Spleen (tissue), 11 donors: Measurements from ENCODE around the gene AFAP1. TPM values are rescaled to one million over a fixed set of nuclear protein-coding genes. Genes with fewer than 3 reads are reported as not detected.

Experiments
- DNase-seq: peaks from one replicate; pipeline ENCODE4 v3.0.0-alpha.2; 2020
- H3K27ac ChIP-seq, 8 donors: fragments of 200-600 bp; sonication (generic) in 7 of 8; 1 replicate in 4 of 8; 2 replicates in 4 of 8; pipeline versions ENCODE4 v1.5.0 to v1.8.0; 2016 to 2021; ENCODE audit warnings: inconsistent platforms in 4 of 8, mild to moderate bottlenecking in 4 of 8, moderate library complexity in 1 of 8
- H3K27me3 ChIP-seq, 7 donors: fragments of 200-600 bp; sonication (generic) in 6 of 7; replicated peaks in 1 of 7; 1 replicate in 4 of 7; 2 replicates in 3 of 7; pipeline versions ENCODE4 v1.5.0 to v1.8.0; 2016 to 2021; ENCODE audit warnings: inconsistent platforms in 3 of 7, mild to moderate bottlenecking in 1 of 7
- H3K36me3 ChIP-seq, 6 donors: fragments of 200-600 bp; sonication (generic) in 5 of 6; 1 replicate in 4 of 6; 2 replicates in 2 of 6; pipeline versions ENCODE4 v1.5.0 to v1.8.0; 2016 to 2021; ENCODE audit warnings: inconsistent platforms in 2 of 6
- H3K4me1 ChIP-seq, 6 donors: fragments of 200-600 bp; sonication (generic) in 5 of 6; 1 replicate in 3 of 6; 2 replicates in 3 of 6; pipeline versions ENCODE4 v1.5.0 to v1.8.0; 2016 to 2021; ENCODE audit warnings: inconsistent platforms in 3 of 6
- H3K4me3 ChIP-seq, 8 donors: fragments of 200-600 bp; sonication (generic) in 7 of 8; 1 replicate in 4 of 8; 2 replicates in 4 of 8; pipeline versions ENCODE4 v1.5.0 to v1.8.0; 2016 to 2021; ENCODE audit warnings: inconsistent platforms in 4 of 8, mild to moderate bottlenecking in 4 of 8, moderate library complexity in 2 of 8
- H3K9me3 ChIP-seq, 8 donors: fragments of 200-600 bp; sonication (generic) in 7 of 8; 1 replicate in 4 of 8; 2 replicates in 4 of 8; pipeline versions ENCODE4 v1.5.0 to v1.8.0; 2016 to 2021; ENCODE audit warnings: inconsistent platforms in 4 of 8
- CTCF ChIP-seq, 11 experiments: fragments of 200-600 bp in 7 of 11; fragments of 450-650 bp in 4 of 11; sonication (generic) in 4 of 11; IDR thresholded peaks in 8 of 11; conservative IDR thresholded peaks in 3 of 11; 1 replicate in 7 of 11; 2 replicates in 4 of 11; pipeline versions ENCODE4 v1.4.0 to v1.8.0; 2016 to 2021; ENCODE audit warnings: antibody characterized with exemption in 11 of 11, inconsistent platforms in 4 of 11, mild to moderate bottlenecking in 1 of 11
- POLR2A ChIP-seq, 3 donors: fragments of 450-650 bp; IDR thresholded peaks; one replicate each; pipeline ENCODE4 v1.5.1; 2017; ENCODE audit warnings: antibody characterized with exemption in 3 of 3, mild to moderate bottlenecking in 1 of 3
- POLR2AphosphoS5 ChIP-seq, 3 donors: sonication (generic); formaldehyde crosslinking; IDR thresholded peaks; one replicate each; pipeline ENCODE4 v1.5.1; 2017; ENCODE audit warnings: antibody characterized with exemption in 3 of 3
- WGBS, 5 donors: extraction: QIAGEN DNeasy Blood & Tissue Kit in 3 of 5; methylation state at CpG; one replicate each; pipeline versions ENCODE4 v1.1.5 to v1.1.7; 2013 to 2018; 5-methylcytosine and 5-hydroxymethylcytosine counted together
- intact Hi-C: fragments of 100-400 bp; cut with DNase I; formaldehyde crosslinking; loops from one replicate; pipeline ENCODE4 v1.15.0; 2023; ENCODE audit warnings: low total_unique reads
- polyA plus RNA-seq, 3 donors: library from polyadenylated mRNA; stranded (reverse); fragments of 200-250 nt; gene quantifications; one replicate each; pipeline ENCODE4 v1.2.1, GENCODE V29; 2013
- total RNA-seq, 7 donors: library from RNA; depleted of rRNA in 3 of 7; stranded (reverse); fragments of >200 nt in 3 of 7; fragmentation: NEBNext Ultra II Directional in 4 of 7; extraction: Animal tissue kit (Norgen Biotek cat#: 25700) in 4 of 7; gene quantifications; one replicate each; pipeline versions ENCODE4 v1.1.0 to v1.2.1, GENCODE V29; 2016 to 2021
- donor health status: healthy with polysubstance abuse.
- donor health status: DM: no; HTN: no; CAD: no; lungs with moderate emphysema.
- donor health status: DM: no; HTN: no; CAD: no.
- donor health status: Bipolar disorder and iron deficiency.
- donor health status: healthy.
- donor health status: DM: no; HTN: no; CAD: no.
- donor health status: DM: yes; HTN: yes; CAD: no.

AFAP1 gene
- total and polyA plus RNA-seq, 10 donors, result 1.6 to 29.2 (median 12.1) TPM

GRCh38 chr4:7753931-7754465 is 185.7 kb downstream of the AFAP1 start:
- TF ChIP-seq CTCF (IDR thresholded peaks at IDR 0.05 in 8 of 11, conservative IDR thresholded peaks at IDR 0.05 in 3 of 11) (no peak), POLR2A (IDR thresholded peaks at IDR 0.05) (no peak), POLR2AphosphoS5 (IDR thresholded peaks at IDR 0.05) (no peak)
- 74 to 87% (median 81%) methylated on average over 15 of the region's 15 CpGs for WGBS, 5 donors
- H3K36me3 ChIP-seq, result peaks cover 0 to 5% (median 0%) of the 10 kb centered on the region in 6 donors
- DNase-seq, result no peak
- H3K4me3 ChIP-seq, result no peak overlapping the region
- peaks cover 0 to 26% (median 17%) of the 10 kb centered on the region in 6 donors for H3K4me1 ChIP-seq
- intact Hi-C loops, result no loop called here
- no peaks in the 10 kb centered on the region for H3K27me3 ChIP-seq
- H3K9me3 ChIP-seq, result no peaks in the 10 kb centered on the region
- no peak overlapping the region for H3K27ac ChIP-seq

GRCh38 chr4:7753271-7753670 is 186.4 kb downstream of the AFAP1 start:
- Histone ChIP-seq H3K27ac (no peak overlapping the region), H3K4me3 (no peak overlapping the region), H3K9me3 (no peaks in the 10 kb centered on the region), H3K27me3 (no peaks in the 10 kb centered on the region), H3K4me1 (peaks cover 0 to 19% (median 13%) of the 10 kb centered on the region in 6 donors), H3K36me3 (peaks cover 0 to 5% (median 0%) of the 10 kb centered on the region in 6 donors)
- intact Hi-C loops, result no loop called here
- TF ChIP-seq CTCF (IDR thresholded peaks at IDR 0.05 in 8 of 11, conservative IDR thresholded peaks at IDR 0.05 in 3 of 11), result no peak
- no peak for TF ChIP-seq POLR2A (IDR thresholded peaks at IDR 0.05)
- no peak for TF ChIP-seq POLR2AphosphoS5 (IDR thresholded peaks at IDR 0.05)
- no peak for DNase-seq
- WGBS, 5 donors, result 70 to 87% (median 84%) methylated on average over 15 of the region's 15 CpGs

GRCh38 chr4:7752649-7753048 is 187.0 kb downstream of the AFAP1 start:
- Histone ChIP-seq H3K36me3 (peaks cover 0 to 5% (median 0%) of the 10 kb centered on the region in 6 donors), H3K27ac (no peak overlapping the region), H3K27me3 (no peaks in the 10 kb centered on the region), H3K4me1 (peaks cover 0 to 12% (median 7%) of the 10 kb centered on the region in 6 donors), H3K4me3 (no peak overlapping the region), H3K9me3 (no peaks in the 10 kb centered on the region)
- intact Hi-C loops, result no loop called here
- WGBS, 5 donors, result 77 to 86% (median 83%) methylated on average over 6 of the region's 6 CpGs
- DNase-seq, result no peak
- no peak for TF ChIP-seq POLR2A (IDR thresholded peaks at IDR 0.05)
- TF ChIP-seq CTCF (IDR thresholded peaks at IDR 0.05 in 8 of 11, conservative IDR thresholded peaks at IDR 0.05 in 3 of 11), result no peak
- no peak for TF ChIP-seq POLR2AphosphoS5 (IDR thresholded peaks at IDR 0.05)

- DNase-seq, result no peak
- peaks cover 0 to 5% (median 0%) of the 10 kb centered on the region in 7 donors for H3K27me3 ChIP-seq
- H3K4me3 ChIP-seq, result no peak overlapping the region
- H3K27ac ChIP-seq, result no peak overlapping the region
- no peak for TF ChIP-seq POLR2AphosphoS5 (IDR thresholded peaks at IDR 0.05)
- no peak for TF ChIP-seq CTCF (IDR thresholded peaks at IDR 0.05 in 8 of 11, conservative IDR thresholded peaks at IDR 0.05 in 3 of 11)
- TF ChIP-seq POLR2A (IDR thresholded peaks at IDR 0.05), result no peak
- H3K9me3 ChIP-seq, result no peaks in the 10 kb centered on the region
- intact Hi-C loops, result no loop called here
- peaks cover 0 to 4% (median 0%) of the 10 kb centered on the region in 6 donors for H3K4me1 ChIP-seq
- no peaks in the 10 kb centered on the region for H3K36me3 ChIP-seq
These were observed 188.7 kb downstream of the AFAP1 start for GRCh38 chr4:7750972-7751371.
